HCT116 (cell line): Measurements from ENCODE around the gene TOX3. TPM values are rescaled to one million over a fixed set of nuclear protein-coding genes. Genes with fewer than 3 reads are reported as not detected.

ENCODE experiments used
- ATAC-seq: fragments of 200-7000 bp; cut with Tn5 transposase; 2 replicates; pipeline ENCODE4 v1.9.1; 2020; ENCODE audit warnings: mild to moderate bottlenecking, moderate library complexity
- BruUV-seq: library from RNA; stranded (reverse); fragments of 400-500 nt; replicated peaks from 2 replicates; lab custom pipeline; 2021; lab: Mats Ljungman, UMichigan
- CTCF ChIA-PET: fragments of 300-600 bp; sonication (Branson Sonifier 250); formaldehyde crosslinking; loops from one replicate; lab custom pipeline; 2021; ENCODE audit warnings: antibody characterized with exemption; lab: Charles Lee
- POLR2A ChIA-PET: fragments of 300-600, 350-600 bp; sonication (Branson Sonifier 250); formaldehyde crosslinking; loops from one replicate; lab custom pipeline; 2021; ENCODE audit warnings: antibody characterized with exemption; lab: Charles Lee
- RAD21 ChIA-PET, 2 experiments: fragments of 300-600 bp; sonication (Branson Sonifier 250); formaldehyde crosslinking; loops; one replicate each; lab custom pipeline; 2023; ENCODE audit warnings: low total read pairs in 2 of 2; ENCODE audit not compliant: uncharacterized antibody in 2 of 2, unreplicated experiment in 2 of 2, low non-redundant PET in 1 of 2; lab: Charles Lee
- DNase-seq: peaks from one replicate; pipeline ENCODE4 v3.0.0-alpha.2; 2010; ENCODE audit warnings: low read depth, low spot score
- H2AFZ ChIP-seq: fragments of 200-600 bp; shearing (Covaris generic), sonication (generic); 2 replicates; pipeline ENCODE4 v1.6.1; 2017; ENCODE audit warnings: low read depth, mixed run types, mixed read lengths, antibody characterized with exemption, low read length; ENCODE audit not compliant: poor library complexity, severe bottlenecking
- H3K27ac ChIP-seq: 2 replicates; pipeline ENCODE4 v1.5.1; 2012; ENCODE audit warnings: low read depth, low read length
- H3K27me3 ChIP-seq: fragments of 200-600 bp; sonication (generic); 2 replicates; pipeline ENCODE4 v1.6.1; 2016; ENCODE audit warnings: mixed run types, low read length, mixed read lengths; ENCODE audit not compliant: insufficient read depth
- H3K36me3 ChIP-seq, 2 experiments: fragments of 200-500 bp in 1 of 2; fragments of 200-600 bp in 1 of 2; sonication (Bioruptor generic) in 1 of 2; sonication (generic) in 1 of 2; 2 replicates each; pipeline versions ENCODE4 v1.5.1 to v1.6.1; 2014 to 2016; ENCODE audit warnings: low read length in 2 of 2, inconsistent platforms in 1 of 2, mixed read lengths in 1 of 2, mixed run types in 1 of 2; ENCODE audit not compliant: insufficient read depth in 2 of 2, control insufficient read depth in 1 of 2
- H3K4me1 ChIP-seq, 2 experiments: fragments of 200-600 bp in 1 of 2; sonication (generic) in 1 of 2; 2 replicates each; pipeline versions ENCODE4 v1.5.1 to v1.6.1; 2012 to 2017; ENCODE audit warnings: low read length in 2 of 2, inconsistent platforms in 1 of 2, mild to moderate bottlenecking in 1 of 2, mixed read lengths in 1 of 2, mixed run types in 1 of 2, moderate library complexity in 1 of 2; ENCODE audit not compliant: insufficient read depth in 2 of 2, control insufficient read depth in 1 of 2
- H3K4me2 ChIP-seq: fragments of 200-600 bp; sonication (generic); 2 replicates; pipeline ENCODE4 v1.6.1; 2017; ENCODE audit warnings: mixed run types, low read length, mixed read lengths
- H3K4me3 ChIP-seq, 2 experiments: fragments of 200-600 bp in 1 of 2; sonication (generic) in 1 of 2; replicated peaks in 1 of 2; 2 replicates each; pipeline ENCODE4 v1.5.1; 2011 to 2016; ENCODE audit warnings: low read length in 2 of 2, control low read depth in 1 of 2, low read depth in 1 of 2, mild to moderate bottlenecking in 1 of 2, mixed read lengths in 1 of 2, mixed run types in 1 of 2
- H3K79me2 ChIP-seq: fragments of 200-600 bp; sonication (generic); 2 replicates; pipeline ENCODE4 v1.6.1; 2017; ENCODE audit warnings: mild to moderate bottlenecking, mixed run types, low read length, moderate library complexity, mixed read lengths; ENCODE audit not compliant: insufficient read depth
- H3K9ac ChIP-seq: fragments of 200-600 bp; sonication (generic); 2 replicates; pipeline ENCODE4 v1.6.1; 2016; ENCODE audit warnings: low read length, mixed read lengths
- H3K9me2 ChIP-seq: fragments of 200-600 bp; sonication (generic), shearing (Covaris generic); 2 replicates; pipeline ENCODE4 v1.6.1; 2017; ENCODE audit warnings: mixed run types, mild to moderate bottlenecking, moderate library complexity; ENCODE audit not compliant: insufficient read depth
- H3K9me3 ChIP-seq, 2 experiments: fragments of 200-500 bp in 1 of 2; fragments of 200-600 bp in 1 of 2; sonication (Bioruptor generic) in 1 of 2; sonication (generic) in 1 of 2; 2 replicates each; pipeline ENCODE4 v1.6.1; 2014 to 2017; ENCODE audit warnings: low read length in 2 of 2, mixed read lengths in 2 of 2, inconsistent platforms in 1 of 2, low read depth in 1 of 2, mild to moderate bottlenecking in 1 of 2, mixed run types in 1 of 2, moderate library complexity in 1 of 2; ENCODE audit not compliant: control insufficient read depth in 1 of 2, insufficient read depth in 1 of 2
- H4K20me1 ChIP-seq: fragments of 200-600 bp; sonication (generic), shearing (Covaris generic); 2 replicates; pipeline ENCODE4 v1.6.1; 2017; ENCODE audit warnings: mixed run types, mild to moderate bottlenecking, moderate library complexity; ENCODE audit not compliant: insufficient read depth
- CBX3 ChIP-seq: IDR thresholded peaks from 2 replicates; pipeline ENCODE4 v1.6.1; 2012; ENCODE audit warnings: low read depth
- CEBPB ChIP-seq: IDR thresholded peaks from 2 replicates; pipeline ENCODE4 v1.6.1; 2012; ENCODE audit warnings: low read depth
- JUND ChIP-seq: IDR thresholded peaks from 2 replicates; pipeline ENCODE4 v1.6.1; 2012
- POLR2A ChIP-seq: IDR thresholded peaks from 2 replicates; pipeline ENCODE4 v1.7.0; 2011; ENCODE audit warnings: borderline replicate concordance; ENCODE audit not compliant: insufficient read depth, insufficient read length; ENCODE audit errors: extremely low read depth
- POLR2AphosphoS5 ChIP-seq: IDR thresholded peaks from 2 replicates; pipeline ENCODE4 v1.6.1; 2011; ENCODE audit warnings: mild to moderate bottlenecking, low read depth, low read length, moderate library complexity
- SP1 ChIP-seq: IDR thresholded peaks from 2 replicates; pipeline ENCODE4 v1.6.1; 2012; ENCODE audit warnings: low read depth
- SRF ChIP-seq: IDR thresholded peaks from 2 replicates; pipeline ENCODE4 v1.6.1; 2012; ENCODE audit warnings: low read depth
- TCF7L2 ChIP-seq: IDR thresholded peaks from 2 replicates; pipeline ENCODE4 v1.7.0; 2011; ENCODE audit warnings: borderline replicate concordance, inconsistent platforms; ENCODE audit not compliant: insufficient read depth, insufficient read length; ENCODE audit errors: extremely low read depth
- YY1 ChIP-seq: IDR thresholded peaks from 2 replicates; pipeline ENCODE4 v1.6.1; 2011; ENCODE audit warnings: low read length, low read depth, moderate library complexity, mild to moderate bottlenecking; ENCODE audit not compliant: insufficient replicate concordance; ENCODE audit errors: extremely low read depth
- ZFX ChIP-seq: fragments of 450-650 bp; IDR thresholded peaks from 2 replicates; pipeline ENCODE4 v1.6.1; 2017
- intact Hi-C: fragments of 100-400 bp; cut with micrococcal nuclease; formaldehyde crosslinking; loops from 2 replicates; pipeline ENCODE4 v1.10.0; 2022
- total RNA-seq: library from RNA; stranded (reverse); gene quantifications from one replicate; pipeline ENCODE4 v1.2.1, GENCODE V29; 2021; ENCODE audit not compliant: unreplicated experiment
- TF ChIP-seq, protein P1 (sequence below): IDR thresholded peaks from 2 replicates; pipeline ENCODE4 v1.6.1; 2012
- TF ChIP-seq, protein P2 (sequence below): IDR thresholded peaks from 2 replicates; pipeline ENCODE4 v1.6.1; 2011; ENCODE audit warnings: mild to moderate bottlenecking, low read length, moderate library complexity; ENCODE audit not compliant: insufficient replicate concordance; ENCODE audit errors: extremely low read depth
- TF ChIP-seq, protein P3 (sequence below): IDR thresholded peaks from 2 replicates; pipeline ENCODE4 v1.6.1; 2012

The TOX3 gene
- total RNA-seq, 1 experiment from 2014 or later, result not detected

DNA sequence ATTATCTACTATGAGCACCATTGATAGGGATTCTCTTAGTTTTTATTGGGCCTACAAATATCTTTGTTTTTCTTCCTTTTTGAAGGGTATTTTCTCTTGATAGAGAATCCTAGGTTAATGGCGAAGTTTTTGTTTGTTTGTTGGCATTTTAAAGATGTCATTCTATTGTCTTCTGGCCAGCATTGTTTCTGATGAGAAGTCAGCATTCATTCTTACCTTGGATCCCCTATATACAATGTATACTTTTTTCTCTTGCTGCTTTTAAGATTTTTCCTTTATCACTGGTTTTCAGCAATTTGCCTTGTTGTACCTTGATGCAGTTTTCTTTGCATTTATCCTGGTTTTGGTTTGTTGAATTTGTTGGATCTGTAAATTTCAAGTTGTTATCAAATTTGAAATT lies 130.1 kb downstream of the TOX3 start:
- RAD21 ChIA-PET, result no interaction called here
- DNase-seq, result no peak

DNA sequence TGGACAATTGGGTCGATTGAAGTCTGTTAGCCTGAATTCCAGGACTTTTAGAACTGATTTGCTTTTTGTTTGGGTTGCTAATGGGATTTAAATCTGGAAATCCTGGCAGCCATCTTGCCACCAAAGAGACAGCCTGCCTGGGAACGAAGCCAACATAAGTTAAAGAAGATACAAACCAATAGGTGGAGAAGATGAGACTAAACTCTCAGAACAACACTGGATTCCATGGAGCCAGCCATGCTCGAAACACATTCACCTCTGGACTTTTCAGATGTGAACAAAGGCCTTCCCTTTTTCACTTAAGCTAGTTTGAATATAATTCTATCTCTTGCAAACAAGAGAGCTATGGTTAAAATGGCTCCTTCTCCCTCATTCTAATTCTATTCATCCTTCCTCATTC lies 135.9 kb downstream of the TOX3 start:
- RAD21 ChIA-PET, result no interaction called here
- no peak overlapping the region for H3K9ac ChIP-seq
- no peak overlapping the region for H2AFZ ChIP-seq
- POLR2A ChIA-PET, result no interaction called here
- no peaks in the 10 kb centered on the region for H3K36me3 ChIP-seq
- intact Hi-C loops, result no loop called here
- no TSS peak for BruUV-seq
- H3K79me2 ChIP-seq, result no peaks in the 10 kb centered on the region
- no peak overlapping the region for H3K4me3 ChIP-seq
- CTCF ChIA-PET, result no interaction called here
- no peak for DNase-seq
- no peaks in the 10 kb centered on the region for H3K9me2 ChIP-seq
- ATAC-seq, result no peak
- H4K20me1 ChIP-seq, result no peaks in the 10 kb centered on the region
- H3K27ac ChIP-seq, result no peak overlapping the region
- H3K9me3 ChIP-seq, result peaks cover 6 to 24% of the 10 kb centered on the region in 2 experiments; a peak in 3 of 4 replicates
- no peaks in the 10 kb centered on the region for H3K27me3 ChIP-seq
- TF ChIP-seq CBX3, result no peak
- TF ChIP-seq CEBPB, result no peak
- TF ChIP-seq ZFX, result no peak
- TF ChIP-seq JUND, result no peak
- TF ChIP-seq POLR2A, result no peak
- no peak for TF ChIP-seq SP1
- TF ChIP-seq, protein P1, sequence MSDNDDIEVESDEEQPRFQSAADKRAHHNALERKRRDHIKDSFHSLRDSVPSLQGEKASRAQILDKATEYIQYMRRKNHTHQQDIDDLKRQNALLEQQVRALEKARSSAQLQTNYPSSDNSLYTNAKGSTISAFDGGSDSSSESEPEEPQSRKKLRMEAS, result no peak
- no peak for TF ChIP-seq POLR2AphosphoS5
- TF ChIP-seq TCF7L2, result no peak
- H3K4me1 ChIP-seq, result no peaks in the 10 kb centered on the region
- H3K4me2 ChIP-seq, result no peak overlapping the region

More for the DNA sequence above, 130.1 kb downstream of the TOX3 start:
- no peak for ATAC-seq
- TF ChIP-seq, protein P2, sequence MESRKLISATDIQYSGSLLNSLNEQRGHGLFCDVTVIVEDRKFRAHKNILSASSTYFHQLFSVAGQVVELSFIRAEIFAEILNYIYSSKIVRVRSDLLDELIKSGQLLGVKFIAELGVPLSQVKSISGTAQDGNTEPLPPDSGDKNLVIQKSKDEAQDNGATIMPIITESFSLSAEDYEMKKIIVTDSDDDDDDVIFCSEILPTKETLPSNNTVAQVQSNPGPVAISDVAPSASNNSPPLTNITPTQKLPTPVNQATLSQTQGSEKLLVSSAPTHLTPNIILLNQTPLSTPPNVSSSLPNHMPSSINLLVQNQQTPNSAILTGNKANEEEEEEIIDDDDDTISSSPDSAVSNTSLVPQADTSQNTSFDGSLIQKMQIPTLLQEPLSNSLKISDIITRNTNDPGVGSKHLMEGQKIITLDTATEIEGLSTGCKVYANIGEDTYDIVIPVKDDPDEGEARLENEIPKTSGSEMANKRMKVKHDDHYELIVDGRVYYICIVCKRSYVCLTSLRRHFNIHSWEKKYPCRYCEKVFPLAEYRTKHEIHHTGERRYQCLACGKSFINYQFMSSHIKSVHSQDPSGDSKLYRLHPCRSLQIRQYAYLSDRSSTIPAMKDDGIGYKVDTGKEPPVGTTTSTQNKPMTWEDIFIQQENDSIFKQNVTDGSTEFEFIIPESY, result no peak
- no peak for TF ChIP-seq YY1
- TF ChIP-seq SRF, result no peak
- TF ChIP-seq, protein P3, sequence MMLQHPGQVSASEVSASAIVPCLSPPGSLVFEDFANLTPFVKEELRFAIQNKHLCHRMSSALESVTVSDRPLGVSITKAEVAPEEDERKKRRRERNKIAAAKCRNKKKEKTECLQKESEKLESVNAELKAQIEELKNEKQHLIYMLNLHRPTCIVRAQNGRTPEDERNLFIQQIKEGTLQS, result no peak
- Histone ChIP-seq H3K79me2 (no peaks in the 10 kb centered on the region), H3K9me2 (no peaks in the 10 kb centered on the region), H3K4me1 (no peaks in the 10 kb centered on the region), H3K27ac (no peak overlapping the region), H3K9me3 (peaks cover 0 to 13% of the 10 kb centered on the region in 2 experiments; a peak in 3 of 4 replicates), H2AFZ (no peak overlapping the region), H3K4me2 (no peak overlapping the region), H3K36me3 (no peaks in the 10 kb centered on the region), H4K20me1 (no peaks in the 10 kb centered on the region), H3K9ac (no peak overlapping the region), H3K4me3 (no peak overlapping the region), H3K27me3 (no peaks in the 10 kb centered on the region)
- ChIA-PET CTCF (no interaction called here), POLR2A (no interaction called here)
- intact Hi-C loops, result no loop called here
- BruUV-seq, result no TSS peak
